NCI-H1417 (cell line): ENCODE data around the gene SNRPD1.
"Not testable (repeated sequence)": the region's sequence is repeated elsewhere in the genome, so short reads cannot be mapped to it uniquely, and the experiment has no call there.

Experiments used
- DNase-seq, 3 experiments: peaks; one replicate each; lab custom pipeline; 2025; lab: John Stamatoyannopoulos, UW

Gene SNRPD1

GRCh38 chr18:21636769-21637168 is 24.7 kb downstream of the SNRPD1 start:
- no peak for DNase-seq

GRCh38 chr18:21638822-21639221 is 26.7 kb downstream of the SNRPD1 start:
- DNase-seq: no peak

GRCh38 chr18:21640375-21640774 is 28.3 kb downstream of the SNRPD1 start:
- not testable (repeated sequence) for DNase-seq

- DNase-seq: no peak
Measured at GRCh38 chr18:21650311-21650710, 38.2 kb downstream of the SNRPD1 start.

- DNase-seq: no peak
Measured at GRCh38 chr18:21652073-21652472, 40.0 kb downstream of the SNRPD1 start.

- no peak for DNase-seq
Measured at GRCh38 chr18:21653361-21653760, 41.2 kb downstream of the SNRPD1 start.

GRCh38 chr18:21656402-21656801 is 44.3 kb downstream of the SNRPD1 start:
- DNase-seq: no peak

GRCh38 chr18:21660078-21660477 is 48.0 kb downstream of the SNRPD1 start:
- no peak for DNase-seq

- DNase-seq: no peak
Measured at GRCh38 chr18:21662581-21662980, 50.5 kb downstream of the SNRPD1 start.

- no peak for DNase-seq
Measured at GRCh38 chr18:21663578-21663977, 51.5 kb downstream of the SNRPD1 start.

- no peak for DNase-seq
Measured at GRCh38 chr18:21664069-21664468, 52.0 kb downstream of the SNRPD1 start.

- DNase-seq: peak in 1 of 3 experiments; percentile 1
Measured at GRCh38 chr18:21669736-21670285, 57.7 kb downstream of the SNRPD1 start.

- DNase-seq: peak in 2 of 3 experiments; percentile 11 to 49
Measured at GRCh38 chr18:21672521-21673267, 60.6 kb downstream of the SNRPD1 start.

GRCh38 chr18:21675354-21675753 is 63.2 kb downstream of the SNRPD1 start:
- DNase-seq: not testable (repeated sequence)

- no peak for DNase-seq
Measured at GRCh38 chr18:21678859-21679258, 66.7 kb downstream of the SNRPD1 start.

- no peak for DNase-seq
Measured at GRCh38 chr18:21680161-21680560, 68.0 kb downstream of the SNRPD1 start.

- no peak for DNase-seq
Measured at GRCh38 chr18:21682371-21683051, 70.4 kb downstream of the SNRPD1 start.
